ENCODE data around the gene PHTF1. TPM values are rescaled to one million over a fixed set of nuclear protein-coding genes. Genes with fewer than 3 reads are reported as not detected.
"Not testable (repeated sequence)": the region's sequence is repeated elsewhere in the genome, so short reads cannot be mapped to it uniquely, and the experiment has no call there.

Gene PHTF1
- total RNA-seq, 4 donors from 2014 or later, result 10.2 to 13.3 (median 11.8) TPM

DNA sequence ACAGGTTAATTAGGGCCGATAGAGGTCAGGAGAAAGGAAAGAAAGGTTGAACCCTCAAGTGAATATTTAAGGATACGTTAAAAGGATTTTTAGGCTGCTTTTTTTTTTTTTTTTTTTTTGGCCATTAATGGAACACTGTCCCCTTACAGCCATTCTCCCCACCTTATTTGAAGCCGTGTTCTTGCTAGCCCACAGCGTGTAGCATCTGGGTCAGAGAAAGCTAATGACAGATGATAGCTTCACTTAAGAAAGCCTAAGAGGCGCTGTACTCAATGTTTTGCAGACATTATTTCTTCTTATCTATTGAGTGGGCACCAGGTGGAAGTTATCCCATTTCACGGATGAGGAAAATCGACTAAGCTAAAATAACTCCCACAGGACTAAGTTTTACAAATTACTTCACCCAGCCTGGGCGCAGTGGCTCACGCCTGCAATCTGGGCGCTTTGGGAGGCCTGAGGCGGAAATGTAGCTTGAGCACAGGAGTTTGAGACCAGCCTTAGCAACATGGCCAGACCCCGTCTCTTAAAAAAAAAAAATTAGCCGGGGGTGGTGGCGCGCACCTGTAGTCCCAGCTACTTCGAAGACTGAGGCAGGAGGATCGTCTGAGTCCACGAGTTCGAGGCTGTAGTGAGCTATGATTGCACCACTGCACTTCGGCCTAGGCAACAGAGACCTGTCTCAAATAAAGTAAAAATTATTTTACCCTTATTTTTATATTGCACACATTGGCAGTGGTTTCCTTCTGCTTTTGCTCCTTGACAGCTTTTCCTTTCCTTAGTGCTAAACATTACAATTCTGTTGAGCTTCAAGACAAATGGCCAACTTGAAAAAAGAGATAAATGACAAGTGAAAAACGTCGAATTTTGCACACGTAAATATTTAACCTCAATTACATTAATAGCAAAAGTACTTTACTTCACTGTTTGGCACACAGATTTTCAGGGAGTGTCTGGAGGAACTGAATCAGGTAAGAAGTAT, 1.1 kb upstream of the PHTF1 start:
- intact Hi-C loops (cut with DNase I), result no loop called here
- DNase-seq (ENCODE audit: extremely low spot score), result no peak
- no peaks in the 10 kb centered on the region for H3K27me3 ChIP-seq
- peak overlapping the region; percentile 86 to 95 (median 92) for H3K27ac ChIP-seq (replicated peaks in 1 of 4)
- peak overlapping the region; percentile 74 to 78 (median 76) for H3K4me3 ChIP-seq
- peaks cover 10 to 34% (median 28%) of the 10 kb centered on the region in 4 donors for H3K4me1 ChIP-seq
- WGBS, result 64% methylated on average over 23 of the region's 23 CpGs
- H3K9me3 ChIP-seq, result no peaks in the 10 kb centered on the region
- TF ChIP-seq POLR2AphosphoS5 (IDR thresholded peaks at IDR 0.05) (no peak), EP300 (IDR thresholded peaks at IDR 0.05) (no peak), POLR2A (IDR thresholded peaks at IDR 0.05; ENCODE audit: low read depth) (no peak)
- TF ChIP-seq, protein P1, sequence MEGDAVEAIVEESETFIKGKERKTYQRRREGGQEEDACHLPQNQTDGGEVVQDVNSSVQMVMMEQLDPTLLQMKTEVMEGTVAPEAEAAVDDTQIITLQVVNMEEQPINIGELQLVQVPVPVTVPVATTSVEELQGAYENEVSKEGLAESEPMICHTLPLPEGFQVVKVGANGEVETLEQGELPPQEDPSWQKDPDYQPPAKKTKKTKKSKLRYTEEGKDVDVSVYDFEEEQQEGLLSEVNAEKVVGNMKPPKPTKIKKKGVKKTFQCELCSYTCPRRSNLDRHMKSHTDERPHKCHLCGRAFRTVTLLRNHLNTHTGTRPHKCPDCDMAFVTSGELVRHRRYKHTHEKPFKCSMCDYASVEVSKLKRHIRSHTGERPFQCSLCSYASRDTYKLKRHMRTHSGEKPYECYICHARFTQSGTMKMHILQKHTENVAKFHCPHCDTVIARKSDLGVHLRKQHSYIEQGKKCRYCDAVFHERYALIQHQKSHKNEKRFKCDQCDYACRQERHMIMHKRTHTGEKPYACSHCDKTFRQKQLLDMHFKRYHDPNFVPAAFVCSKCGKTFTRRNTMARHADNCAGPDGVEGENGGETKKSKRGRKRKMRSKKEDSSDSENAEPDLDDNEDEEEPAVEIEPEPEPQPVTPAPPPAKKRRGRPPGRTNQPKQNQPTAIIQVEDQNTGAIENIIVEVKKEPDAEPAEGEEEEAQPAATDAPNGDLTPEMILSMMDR (IDR thresholded peaks at IDR 0.05), result no peak
- peaks cover 0 to 19% (median 5%) of the 10 kb centered on the region in 4 donors for H3K36me3 ChIP-seq

DNA sequence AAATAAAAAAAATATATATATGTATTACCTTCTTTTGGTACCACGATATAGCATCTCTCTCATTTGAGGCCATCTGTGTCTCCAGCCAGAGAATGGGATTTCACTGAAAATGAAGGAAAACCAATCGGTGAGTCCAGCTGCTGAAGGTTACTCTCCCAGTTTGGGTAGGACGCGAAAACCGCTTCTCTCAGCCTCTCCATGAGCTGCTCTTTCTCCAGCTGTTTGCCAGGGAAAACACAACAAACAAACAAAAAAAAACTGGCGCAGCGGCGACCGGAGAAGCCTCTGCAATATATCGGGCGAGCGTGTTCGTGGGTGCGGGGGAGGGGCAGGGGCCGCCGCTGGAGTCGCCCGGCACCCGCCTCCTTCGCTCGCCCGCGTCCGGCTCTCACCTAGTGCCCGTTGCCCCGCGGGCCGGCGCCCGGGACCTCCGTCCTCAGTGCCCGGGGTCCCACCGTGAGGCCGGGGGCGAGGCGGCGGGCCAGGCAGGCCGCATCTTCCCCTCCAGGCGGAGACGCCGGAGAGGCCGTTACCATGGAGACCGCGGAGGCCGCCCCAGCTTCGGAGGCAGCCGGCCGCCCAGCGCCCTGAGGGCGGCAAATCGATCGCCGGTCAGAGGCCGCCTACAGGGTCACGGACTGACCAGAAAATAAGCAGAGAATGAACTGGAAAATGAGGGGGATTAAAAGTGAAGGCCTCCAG, 504 bp downstream of the PHTF1 start:
- Histone ChIP-seq H3K4me3 (peak overlapping the region; percentile 74 to 78 (median 76)), H3K4me1 (peaks cover 10 to 34% (median 28%) of the 10 kb centered on the region in 4 donors), H3K36me3 (peaks cover 0 to 14% (median 2%) of the 10 kb centered on the region in 4 donors), H3K27me3 (no peaks in the 10 kb centered on the region), H3K27ac (replicated peaks in 1 of 4) (peak overlapping the region; percentile 86 to 95 (median 92)), H3K9me3 (no peaks in the 10 kb centered on the region)
- TF ChIP-seq POLR2AphosphoS5 (IDR thresholded peaks at IDR 0.05), result no peak
- TF ChIP-seq, protein P1 (IDR thresholded peaks at IDR 0.05), result no peak
- no peak for TF ChIP-seq POLR2A (IDR thresholded peaks at IDR 0.05; ENCODE audit: low read depth)
- TF ChIP-seq EP300 (IDR thresholded peaks at IDR 0.05), result no peak
- DNase-seq (ENCODE audit: extremely low spot score), result no peak
- intact Hi-C loops (cut with DNase I), result loop anchor here (5.0 kb wide), 1 partner anchor 54 kb away; the partner anchor contains the start of gene RSBN1
- WGBS, result under 1% methylated on average over 20 of the region's 55 CpGs

DNA sequence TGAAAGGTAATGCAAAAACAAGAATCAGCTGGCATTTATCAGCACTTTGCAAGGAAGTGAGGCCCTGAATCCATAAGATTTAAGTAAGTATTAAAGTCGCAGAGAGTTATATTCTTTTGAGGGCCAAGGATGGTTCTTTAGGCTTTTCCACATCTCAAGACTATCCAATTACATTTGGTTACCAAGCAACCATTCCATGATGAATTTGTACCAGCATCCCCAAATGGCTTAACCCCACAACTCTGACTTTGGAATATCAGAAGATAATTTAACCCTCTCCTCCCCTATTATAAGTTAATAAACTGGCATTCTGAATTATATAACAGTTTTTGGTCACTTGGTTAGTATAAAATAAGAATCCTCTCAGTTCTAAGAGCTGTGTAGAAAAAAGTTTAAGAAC, 2.8 kb downstream of the PHTF1 start:
- Histone ChIP-seq H3K4me3 (no peak overlapping the region), H3K4me1 (peaks cover 10 to 34% (median 28%) of the 10 kb centered on the region in 4 donors), H3K36me3 (peaks cover 0 to 14% (median 2%) of the 10 kb centered on the region in 4 donors), H3K9me3 (no peaks in the 10 kb centered on the region), H3K27ac (replicated peaks in 1 of 4) (no peak overlapping the region), H3K27me3 (no peaks in the 10 kb centered on the region)
- no peak for DNase-seq (ENCODE audit: extremely low spot score)
- 83% methylated on average over 1 of the region's 1 CpG for WGBS
- no peak for TF ChIP-seq EP300 (IDR thresholded peaks at IDR 0.05)
- no peak for TF ChIP-seq POLR2A (IDR thresholded peaks at IDR 0.05; ENCODE audit: low read depth)
- no peak for TF ChIP-seq POLR2AphosphoS5 (IDR thresholded peaks at IDR 0.05)
- TF ChIP-seq, protein P1 (IDR thresholded peaks at IDR 0.05), result no peak
- intact Hi-C loops (cut with DNase I), result loop anchor here (5.0 kb wide), 1 partner anchor 56 kb away; the partner anchor contains the start of gene RSBN1

DNA sequence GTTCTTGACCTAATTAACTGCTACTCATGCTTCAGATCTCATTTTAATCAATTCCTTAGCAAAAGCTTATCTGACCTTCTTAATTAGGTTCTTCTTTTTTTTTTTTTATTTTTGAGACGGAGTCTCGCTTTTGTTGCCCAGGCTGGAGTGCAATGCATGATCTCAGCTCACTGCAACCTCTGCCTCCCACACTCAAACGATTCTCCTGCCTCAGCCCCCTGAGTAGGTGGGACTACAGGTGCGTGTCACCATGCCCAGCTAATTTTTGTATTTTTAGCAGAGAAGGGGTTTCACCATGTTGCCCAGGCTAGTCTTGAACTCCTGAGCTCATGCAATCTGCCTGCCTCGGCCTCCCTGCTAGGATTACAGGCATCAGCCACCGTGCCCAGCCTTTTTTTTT, 6.0 kb downstream of the PHTF1 start:
- H3K9me3 ChIP-seq; H3K27me3 ChIP-seq; H3K4me3 ChIP-seq; intact Hi-C loops (cut with DNase I); DNase-seq (ENCODE audit: extremely low spot score); H3K27ac ChIP-seq (replicated peaks in 1 of 4): not testable (repeated sequence)
- 92% methylated on average over 6 of the region's 6 CpGs for WGBS
- Histone ChIP-seq H3K4me1 (peaks cover 10 to 22% (median 19%) of the 10 kb centered on the region in 4 donors), H3K36me3 (peaks cover 0 to 28% (median 11%) of the 10 kb centered on the region in 4 donors)

DNA sequence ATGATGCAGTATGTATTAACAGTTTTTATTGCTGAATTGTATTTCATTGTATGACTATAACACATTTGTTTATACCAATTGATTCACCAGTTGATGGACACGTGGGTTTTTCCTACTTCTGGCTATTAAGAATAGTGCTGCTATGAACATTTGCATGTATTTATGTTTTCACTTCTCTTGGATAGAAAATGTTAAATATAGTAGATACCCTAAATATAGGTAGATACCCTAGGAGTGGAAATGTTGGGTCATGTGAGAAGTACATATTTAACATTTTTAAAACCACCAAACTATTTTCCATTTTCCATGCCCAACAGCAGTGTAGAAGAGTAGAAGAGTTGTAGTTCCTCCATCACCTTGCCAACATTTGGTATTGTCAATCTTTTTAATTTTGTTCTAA, 7.8 kb downstream of the PHTF1 start:
- WGBS, result 88% methylated on average over 1 of the region's 1 CpG
- intact Hi-C loops (cut with DNase I), result no loop called here

More for the DNA sequence above, 7.8 kb downstream of the PHTF1 start:
- no peak overlapping the region for H3K4me3 ChIP-seq
- no peak for DNase-seq (ENCODE audit: extremely low spot score)
- H3K9me3 ChIP-seq, result no peaks in the 10 kb centered on the region
- TF ChIP-seq EP300 (IDR thresholded peaks at IDR 0.05) (no peak), POLR2A (IDR thresholded peaks at IDR 0.05; ENCODE audit: low read depth) (no peak), POLR2AphosphoS5 (IDR thresholded peaks at IDR 0.05) (no peak)
- TF ChIP-seq, protein P1 (IDR thresholded peaks at IDR 0.05), result no peak
- H3K27me3 ChIP-seq, result no peaks in the 10 kb centered on the region
- H3K27ac ChIP-seq (replicated peaks in 1 of 4), result no peak overlapping the region
- peaks cover 0 to 7% (median 4%) of the 10 kb centered on the region in 4 donors for H3K4me1 ChIP-seq
- H3K36me3 ChIP-seq, result peaks cover 0 to 28% (median 11%) of the 10 kb centered on the region in 4 donors

Data from esophagus muscularis mucosa (tissue), 4 donors.